Posterior cingulate gyrus (tissue), 11 donors: ENCODE measurements around the gene MYO1D.
"Not testable (repeated sequence)": the region's sequence is repeated elsewhere in the genome, so short reads cannot be mapped to it uniquely, and the experiment has no call there.

Source experiments
- DNase-seq, 10 donors: peaks; one replicate each; pipeline versions ENCODE4 v3.0.0 to v3.0.0-alpha.2; 2020 to 2021; ENCODE audit warnings: mixed read lengths in 3 of 10
- intact Hi-C: fragments of 100-400 bp; cut with DNase I; formaldehyde crosslinking; loops from one replicate; pipeline ENCODE4 v1.15.1; 2023

Gene MYO1D

DNA sequence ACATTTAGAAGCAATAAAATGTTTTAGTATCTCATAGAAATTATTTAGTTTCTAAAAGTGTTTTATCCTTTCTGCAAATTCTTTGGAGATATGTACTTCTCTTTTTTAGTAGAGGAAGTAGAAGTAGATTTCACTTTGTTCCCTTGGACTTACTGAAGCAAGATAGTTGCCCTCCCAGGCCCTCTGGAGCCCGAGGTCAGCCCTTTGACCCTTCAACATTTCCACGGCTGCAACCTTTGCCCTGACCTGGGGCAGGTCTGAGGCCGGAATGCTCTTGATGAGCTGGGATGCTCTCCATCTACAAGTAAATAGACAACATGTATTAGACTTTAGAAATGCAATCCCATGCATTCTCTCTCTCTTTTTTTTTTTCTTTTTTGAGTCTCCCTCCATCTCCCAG lies 222.6 kb downstream of the MYO1D start:
- DNase-seq: no peak
- intact Hi-C loops: no loop called here

DNA sequence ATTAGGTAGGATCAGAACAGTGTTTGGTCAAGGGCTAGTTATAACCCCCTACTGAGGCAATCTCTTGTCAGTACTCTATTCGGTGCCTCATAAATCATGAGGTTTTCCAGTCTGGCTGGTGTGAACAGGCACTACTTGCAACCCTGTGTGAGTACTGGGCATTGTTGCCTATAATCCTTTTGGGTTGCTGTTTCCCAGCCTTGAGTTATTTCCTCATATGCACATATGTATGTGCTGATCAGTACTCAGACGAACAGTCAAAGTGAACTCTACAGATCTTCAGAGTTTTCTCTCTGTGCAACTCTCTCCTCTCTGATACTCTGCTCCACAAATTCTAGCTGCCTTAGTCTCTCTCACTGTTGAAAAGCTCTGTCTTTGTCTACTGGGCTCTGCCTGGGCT lies 225.8 kb downstream of the MYO1D start:
- intact Hi-C loops: no loop called here
- no peak for DNase-seq

DNA sequence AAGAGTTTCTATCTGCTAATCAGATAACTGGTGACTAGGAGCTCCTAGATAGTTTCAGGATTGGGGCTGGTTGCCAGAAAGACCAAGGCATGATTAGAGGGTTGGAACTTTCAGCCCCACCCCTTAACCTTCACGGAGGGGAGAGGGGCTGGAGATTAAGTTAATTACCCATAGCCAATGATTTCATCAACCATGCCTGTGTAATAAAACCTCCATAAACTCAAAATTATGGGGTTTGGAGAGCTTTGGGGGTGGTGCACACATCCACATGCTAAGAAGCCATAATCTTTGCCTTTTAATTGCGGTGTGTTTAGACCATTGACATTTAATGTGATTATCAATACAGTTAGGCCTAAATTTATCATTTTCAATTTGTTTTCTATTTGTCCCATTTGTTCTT lies 228.5 kb downstream of the MYO1D start:
- no peak for DNase-seq
- intact Hi-C loops: no loop called here

DNA sequence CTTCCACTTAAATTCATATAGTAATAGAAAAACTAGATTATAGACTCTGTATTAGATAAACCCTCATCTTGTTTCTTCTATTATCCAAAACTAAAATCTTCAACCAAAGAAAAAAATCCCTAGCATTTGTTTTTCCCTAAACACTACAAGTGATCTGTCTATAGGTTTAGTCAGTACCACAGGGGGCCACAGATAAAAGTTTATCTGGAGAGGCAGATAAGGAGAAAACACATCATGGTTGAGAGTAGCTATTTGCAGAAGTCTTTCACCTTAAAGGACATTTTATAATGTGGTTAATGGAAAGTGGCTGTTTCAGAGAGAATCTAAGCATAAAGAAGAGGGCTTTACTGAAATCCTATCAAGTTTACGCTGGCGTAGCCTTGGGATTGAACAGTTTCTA lies 230.0 kb downstream of the MYO1D start:
- no peak for DNase-seq
- intact Hi-C loops: no loop called here

DNA sequence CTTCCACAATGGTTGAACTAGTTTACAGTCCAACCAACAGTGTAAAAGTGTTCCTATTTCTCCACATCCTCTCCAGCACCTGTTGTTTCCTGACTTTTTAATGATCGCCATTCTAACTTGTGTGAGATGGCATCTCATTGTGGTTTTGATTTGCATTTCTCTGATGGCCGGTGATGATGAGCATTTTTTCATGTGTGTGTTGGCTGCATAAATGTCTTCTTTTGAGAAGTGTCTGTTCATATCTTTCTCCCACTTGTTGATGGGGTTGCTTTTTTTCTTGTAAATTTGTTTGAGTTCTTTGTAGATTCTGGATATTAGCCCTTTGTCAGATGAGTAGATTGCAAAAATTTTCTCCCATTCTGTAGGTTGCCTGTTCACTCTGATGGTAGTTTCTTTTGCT lies 235.4 kb downstream of the MYO1D start:
- DNase-seq, intact Hi-C loops: not testable (repeated sequence)

DNA sequence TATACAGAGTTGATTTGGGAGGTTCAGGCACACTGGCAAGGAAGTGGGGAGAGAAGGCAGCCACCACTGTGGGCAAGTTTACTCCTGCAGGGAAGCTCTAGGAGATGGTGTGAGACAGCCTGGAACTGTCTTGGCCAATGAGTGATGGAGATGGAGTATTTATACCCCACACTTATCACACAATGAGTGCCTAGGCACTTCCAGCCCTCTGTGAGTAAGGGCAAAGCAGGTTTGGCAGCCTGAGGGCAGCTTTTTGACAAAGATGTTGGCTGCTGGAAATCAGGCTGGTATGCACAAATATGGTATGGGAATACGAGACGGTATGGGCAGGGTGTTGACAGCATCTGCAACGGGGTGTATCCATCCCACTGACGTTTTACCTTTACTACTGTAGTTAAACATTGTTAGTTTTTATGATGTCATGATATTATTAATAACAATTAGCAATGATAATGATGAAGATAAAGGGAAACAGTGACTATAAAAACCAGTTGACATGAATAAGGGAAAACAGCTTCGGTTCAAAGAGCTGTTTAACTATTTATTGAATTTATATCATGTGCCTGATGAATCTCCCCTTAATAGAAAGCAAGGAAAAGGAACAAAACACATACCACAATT lies 240.2 kb downstream of the MYO1D start:
- intact Hi-C loops: no loop called here

DNA sequence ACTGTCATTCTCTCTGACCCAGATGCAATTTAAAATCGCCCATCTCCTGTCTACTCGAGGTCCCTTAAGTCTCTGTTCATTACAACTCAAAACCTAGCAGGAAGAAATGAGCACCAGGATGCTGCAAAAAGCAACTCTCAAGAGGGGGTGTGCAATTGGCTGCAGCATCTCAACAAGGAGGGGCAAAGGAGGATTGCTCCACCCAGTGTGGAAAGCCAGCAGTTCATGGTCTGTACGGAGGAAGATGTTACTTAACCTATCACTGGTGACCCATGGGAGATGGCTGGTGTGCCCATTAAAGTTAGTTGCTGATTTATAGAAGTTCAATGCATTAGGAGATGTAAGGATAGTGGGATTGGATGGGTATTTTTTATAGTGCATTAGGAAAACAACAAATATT lies 242.8 kb downstream of the MYO1D start:
- DNase-seq: no peak
- intact Hi-C loops: no loop called here

More for the DNA sequence above, 240.2 kb downstream of the MYO1D start:
- DNase-seq: no peak

DNA sequence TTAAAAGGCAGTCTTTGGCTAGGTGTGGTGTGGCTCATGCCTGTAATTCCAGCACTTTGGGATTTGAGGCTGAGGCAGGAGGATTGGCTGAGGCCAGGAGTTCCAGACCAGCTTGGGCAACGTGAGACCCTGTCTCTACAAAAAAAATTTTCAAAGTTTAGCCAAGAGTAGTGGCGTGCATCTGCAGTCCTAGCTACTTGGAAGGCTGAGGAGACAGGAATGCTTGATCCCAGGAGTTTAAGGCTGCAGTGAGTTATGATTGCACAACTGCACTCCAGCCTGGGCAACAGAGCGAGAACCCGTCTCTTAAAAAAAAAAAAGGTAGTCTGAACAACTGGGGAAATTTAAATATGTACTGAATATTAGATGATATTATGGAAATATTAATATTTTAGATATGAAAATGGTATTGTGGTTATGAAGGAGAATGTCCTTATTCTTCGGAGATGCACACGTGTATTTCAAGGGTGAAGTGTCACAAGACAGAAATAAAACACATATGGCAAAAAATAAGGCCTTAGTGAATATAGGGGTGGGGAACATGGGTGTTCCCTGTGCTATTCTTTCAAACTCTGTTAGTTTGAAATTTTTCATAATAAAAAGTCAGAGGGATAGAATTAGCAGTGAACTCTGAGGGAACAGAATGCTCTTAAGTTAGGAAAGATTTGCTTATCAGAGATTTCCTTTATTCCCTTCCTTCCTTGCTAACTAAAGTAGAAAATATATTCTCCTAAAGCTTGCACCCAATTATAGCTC lies 245.4 kb downstream of the MYO1D start:
- intact Hi-C loops: no loop called here
- no peak for DNase-seq

DNA sequence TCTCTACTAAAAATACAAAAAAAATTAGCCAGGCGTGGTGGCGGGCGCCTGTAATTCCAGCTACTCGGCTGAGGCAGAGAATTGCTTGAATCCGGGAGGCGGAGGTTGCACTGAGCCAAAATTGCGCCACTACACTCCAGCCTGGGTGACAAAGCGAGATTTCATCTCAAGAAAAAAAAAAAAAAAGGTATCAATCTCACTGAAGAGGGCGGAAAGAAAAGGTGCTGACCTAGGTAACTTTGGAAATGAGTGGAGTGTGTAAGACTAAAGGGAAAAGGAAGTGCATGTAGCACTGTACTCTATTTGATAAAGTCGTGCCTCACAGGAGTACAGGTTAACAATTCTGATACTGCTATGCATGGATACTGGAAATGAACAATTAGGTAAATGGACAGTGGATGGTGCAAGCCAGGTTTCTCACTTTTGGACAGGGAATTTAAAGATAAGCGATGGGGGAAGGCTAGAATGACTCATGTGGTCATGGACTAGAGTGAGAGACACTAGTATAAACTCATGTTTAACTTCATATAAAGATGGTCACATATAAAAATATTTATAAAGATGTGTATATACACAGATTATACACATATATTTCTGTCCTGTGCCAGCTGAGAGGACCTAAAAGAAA lies 247.2 kb downstream of the MYO1D start:
- intact Hi-C loops: loop anchor here (5.0 kb wide), 1 partner anchor 142 kb away; the partner anchor contains the start of gene CDK5R1
- DNase-seq: no peak

DNA sequence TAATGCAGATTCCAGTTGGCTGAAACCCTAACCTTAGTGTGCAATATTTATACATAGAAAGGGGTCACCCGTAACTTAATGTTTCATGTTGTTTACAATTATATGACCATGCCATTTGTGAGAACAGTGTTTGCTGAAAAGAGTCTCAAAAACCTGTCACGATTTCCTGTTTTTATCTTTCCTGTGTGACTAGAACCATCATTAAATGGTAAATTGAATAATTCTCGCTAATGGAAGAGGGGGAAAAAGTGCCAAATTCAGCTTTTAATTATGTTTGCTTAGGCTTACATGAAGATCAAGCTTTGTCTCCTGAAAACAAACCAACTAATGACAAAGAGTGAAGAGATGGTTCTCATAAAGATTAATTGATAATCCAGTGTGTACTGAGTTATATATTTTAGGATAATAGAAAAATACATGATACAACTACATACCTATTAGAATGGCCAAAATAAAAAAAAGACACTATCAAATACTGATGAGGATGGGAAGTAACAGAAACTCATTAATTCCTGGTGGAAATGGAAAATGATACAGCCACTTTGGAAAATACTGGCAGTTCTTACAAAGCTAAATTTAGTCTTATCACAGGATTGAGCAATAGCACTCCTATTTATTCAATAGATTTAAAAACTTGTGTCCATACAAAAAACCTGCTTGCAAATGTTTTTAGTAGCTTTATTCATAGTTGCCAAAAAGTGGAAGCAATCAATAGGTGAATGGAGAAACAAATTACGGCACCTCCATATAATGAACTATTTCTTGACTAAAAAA lies 248.5 kb downstream of the MYO1D start:
- no peak for DNase-seq
- intact Hi-C loops: loop anchor here (5.0 kb wide), 1 partner anchor 141 kb away; the partner anchor contains the start of gene CDK5R1

DNA sequence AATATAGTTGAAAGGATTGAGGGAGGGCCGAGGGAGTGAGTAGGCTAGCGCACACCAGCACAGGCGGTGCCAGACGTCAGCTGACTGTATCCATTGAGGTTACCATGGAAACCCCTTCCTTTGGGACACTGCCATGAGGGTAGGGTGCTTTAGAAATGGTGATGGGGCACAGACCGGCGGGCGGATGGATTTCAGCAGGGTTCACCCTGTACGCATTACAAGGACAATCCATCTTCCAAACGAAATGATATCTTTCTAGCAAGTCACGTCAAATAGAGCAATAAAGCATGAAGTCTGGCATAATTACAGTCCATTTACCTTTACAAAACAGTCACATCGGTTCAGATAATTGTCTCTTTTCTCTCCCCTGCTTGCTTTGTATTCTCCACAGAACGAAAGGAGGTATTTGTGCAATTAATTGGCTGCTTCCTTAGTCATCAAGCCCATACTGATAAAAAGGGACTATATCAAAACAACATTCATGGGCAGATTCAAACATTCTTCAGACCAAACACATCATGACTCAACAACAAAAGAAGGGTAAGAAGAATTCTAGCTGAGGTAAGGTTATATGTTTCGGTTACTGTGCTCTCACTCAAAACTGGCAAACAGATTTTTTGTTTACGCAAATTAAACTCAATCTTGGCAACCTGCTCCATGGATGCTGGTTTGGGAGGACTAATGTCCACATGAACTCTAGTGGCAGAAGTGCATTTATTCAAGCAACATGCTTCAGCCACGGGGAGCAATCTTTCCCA lies 249.5 kb downstream of the MYO1D start:
- peak; percentile 46 to 92 (median 69) for DNase-seq

DNA sequence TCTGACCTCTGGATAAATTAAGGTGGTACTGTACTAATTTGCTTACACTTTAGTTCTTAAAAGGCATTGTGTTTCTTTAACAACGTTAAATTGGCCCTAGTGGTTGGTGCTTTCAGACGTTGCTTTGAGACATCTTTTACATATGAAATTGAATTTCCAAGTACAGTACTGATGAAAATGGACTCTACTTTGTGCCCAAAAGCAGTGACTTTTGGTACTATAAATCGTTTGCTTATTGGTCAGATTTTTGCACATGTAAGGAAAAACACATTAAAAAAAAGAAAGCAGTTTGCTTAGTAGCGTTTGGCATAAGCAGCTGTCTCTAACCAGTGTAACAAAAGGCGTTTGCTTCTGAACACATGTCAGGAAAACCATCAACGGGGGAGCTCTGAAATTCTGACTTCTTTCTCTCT lies 250.5 kb downstream of the MYO1D start:
- intact Hi-C loops: loop anchor here (5.0 kb wide), 1 partner anchor 139 kb away; the partner anchor contains the start of gene CDK5R1
- DNase-seq: no peak

More for the DNA sequence above, 249.5 kb downstream of the MYO1D start:
- intact Hi-C loops: loop anchor here (5.0 kb wide), 1 partner anchor 140 kb away; the partner anchor contains the start of gene CDK5R1

DNA sequence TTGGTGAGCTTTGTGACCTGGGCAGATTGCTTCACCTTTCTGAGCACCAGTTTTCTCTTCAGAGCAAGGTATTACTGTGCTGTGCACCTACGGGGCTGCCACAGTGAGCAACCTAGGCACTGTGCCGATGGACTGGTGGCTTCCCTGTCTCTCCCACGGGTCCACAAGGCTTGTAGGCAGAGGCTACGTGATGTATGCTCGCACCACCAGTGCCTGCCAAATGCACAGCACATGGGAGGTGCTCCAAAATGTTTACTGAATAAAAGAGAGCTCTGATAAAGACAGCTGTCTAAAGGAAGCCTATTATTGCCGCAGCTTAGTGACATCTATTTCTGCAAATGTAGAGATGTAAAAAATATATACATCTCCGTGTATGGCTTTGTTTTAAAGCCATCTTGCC lies 251.0 kb downstream of the MYO1D start:
- peak in 8 of 10 donors; percentile 30 to 92 (median 56) for DNase-seq
- intact Hi-C loops: loop anchor here (5.0 kb wide), 1 partner anchor 139 kb away; the partner anchor contains the start of gene CDK5R1

DNA sequence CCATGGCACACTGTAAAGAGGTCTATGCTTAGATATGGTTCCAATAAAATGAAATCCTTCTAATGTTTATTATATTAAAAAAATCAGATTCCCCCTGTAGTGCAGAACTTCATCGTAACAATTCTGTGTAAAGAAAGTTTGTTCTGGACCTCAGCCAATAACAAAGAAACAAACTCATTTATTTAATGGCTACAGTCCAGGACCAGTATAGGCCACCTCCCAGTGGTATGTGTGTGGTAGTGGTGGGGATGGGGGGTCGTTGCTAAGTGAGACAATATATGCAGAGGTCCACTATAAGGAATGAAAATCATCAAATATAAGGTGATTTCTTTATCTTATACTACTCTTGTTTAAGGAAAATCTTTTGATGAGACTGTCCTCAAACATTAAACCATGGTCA lies 253.7 kb downstream of the MYO1D start:
- DNase-seq: no peak
- intact Hi-C loops: no loop called here

DNA sequence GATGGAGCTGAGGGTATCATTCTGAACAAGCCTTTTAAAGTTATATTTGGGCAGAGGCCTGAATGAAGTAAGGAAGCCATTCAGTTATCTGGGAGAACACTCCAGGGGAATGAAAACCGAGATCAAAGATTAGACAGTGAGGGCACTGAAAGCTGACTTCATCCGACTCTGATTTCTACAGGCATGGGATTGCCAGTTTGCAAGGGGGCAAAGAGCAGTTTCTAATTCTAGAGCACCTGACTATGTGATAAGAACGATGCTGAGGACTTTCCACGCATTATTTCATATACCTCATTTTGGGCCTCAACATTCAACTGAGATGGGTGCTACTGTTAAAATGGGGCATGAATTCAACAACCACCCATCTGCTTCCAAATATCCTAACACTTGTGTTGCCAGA lies 254.4 kb downstream of the MYO1D start:
- DNase-seq: no peak
- intact Hi-C loops: no loop called here

DNA sequence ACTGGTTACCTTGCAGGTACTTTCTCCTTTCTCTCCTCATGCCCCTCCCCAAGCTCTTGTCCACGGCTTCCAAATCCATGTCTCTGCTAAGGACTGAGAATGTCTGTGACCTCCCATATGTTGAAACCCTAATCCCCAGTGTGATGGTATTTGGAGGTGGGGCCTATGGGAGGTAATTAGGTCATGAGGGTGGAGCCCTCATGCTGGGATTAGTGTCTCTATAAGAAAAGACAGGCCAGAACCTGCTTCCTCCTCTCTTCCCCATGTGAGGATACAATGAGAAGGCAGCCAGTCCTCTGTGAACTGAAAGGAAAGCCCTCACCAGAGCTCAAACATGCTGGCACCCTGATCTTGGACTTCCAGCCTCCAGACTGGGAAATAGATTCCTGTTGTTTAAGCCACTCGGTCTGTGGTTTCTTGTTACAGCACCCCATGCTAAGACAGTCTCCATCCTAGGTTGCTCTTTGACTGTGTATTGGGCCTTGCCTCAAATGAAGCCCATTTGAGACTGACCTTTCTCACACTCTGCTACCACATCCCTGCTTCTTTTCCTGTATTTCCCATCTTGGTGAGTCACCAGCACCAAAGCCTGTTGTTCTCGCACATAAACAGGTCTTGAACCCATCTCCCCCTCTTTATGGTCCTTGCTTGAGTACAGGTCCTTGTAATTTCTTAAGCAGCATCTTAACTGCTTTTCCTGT lies 255.2 kb downstream of the MYO1D start:
- intact Hi-C loops: no loop called here
- DNase-seq: no peak

DNA sequence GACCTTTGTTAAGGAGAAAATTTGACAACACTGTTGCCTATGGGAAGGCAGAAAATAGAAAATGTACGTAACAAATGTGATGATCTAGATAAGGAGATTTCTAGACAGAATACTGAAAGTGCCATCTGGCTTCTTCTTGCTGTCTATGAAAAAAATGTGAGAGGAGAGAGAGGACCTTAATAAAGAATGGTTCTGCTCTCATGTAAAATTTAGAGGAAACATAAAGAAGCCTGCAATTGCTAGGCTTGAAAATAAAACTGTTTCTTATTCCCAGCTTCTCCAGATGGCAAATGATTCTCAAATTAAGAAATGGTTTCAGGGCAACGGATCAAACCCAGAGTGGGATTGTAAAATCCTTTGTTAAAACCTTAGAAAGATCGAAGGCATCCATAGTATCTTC lies 261.6 kb downstream of the MYO1D start:
- intact Hi-C loops: loop anchor here (10.0 kb wide), 1 partner anchor 59 kb away; no protein-coding TSS in a partner anchor
- no peak for DNase-seq

DNA sequence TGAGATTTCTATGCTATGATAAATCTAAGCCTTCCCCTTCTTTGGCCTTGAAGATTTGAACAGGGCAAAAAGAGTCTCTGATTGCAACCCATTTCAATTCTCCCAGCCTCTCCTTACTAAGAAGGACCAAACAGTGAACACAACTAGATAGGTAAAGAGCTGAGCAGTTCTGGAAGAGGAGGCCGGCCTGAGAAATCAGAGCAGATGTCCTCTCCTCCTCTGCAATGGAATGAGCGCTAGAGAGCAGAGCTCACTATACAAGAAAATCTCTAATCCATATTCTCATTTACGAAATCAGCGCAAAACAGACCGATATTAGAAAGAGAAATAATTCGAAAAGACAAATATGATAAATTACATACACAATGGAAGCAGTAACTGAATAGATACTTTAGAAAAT lies 266.0 kb downstream of the MYO1D start:
- peak in 1 of 10 donors; percentile 33 for DNase-seq
- intact Hi-C loops: loop anchor here (10.0 kb wide), 1 partner anchor 64 kb away; no protein-coding TSS in a partner anchor
